Measurements from ENCODE around the gene LRIF1.

GRCh38 chr1:110976089-110976488 is 12.4 kb upstream of the LRIF1 start:
- TF ChIP-seq CTCF (IDR thresholded peaks at IDR 0.05) (no peak), POLR2A (IDR thresholded peaks at IDR 0.05) (no peak)
